GM23338 (cell line): ENCODE results near the gene TMEM135.

Experiments used
- EZH2 ChIP-seq: fragments of 200-600 bp; sonication (generic); IDR thresholded peaks from one replicate; pipeline ENCODE4 v1.8.0; 2017; ENCODE audit warnings: antibody characterized with exemption, mild to moderate bottlenecking, low read depth; ENCODE audit not compliant: unreplicated experiment
- EZH2phosphoT487 ChIP-seq: fragments of 200-600 bp; sonication (generic); IDR thresholded peaks from one replicate; pipeline ENCODE4 v1.8.1; 2018; ENCODE audit warnings: antibody characterized with exemption; ENCODE audit not compliant: unreplicated experiment
- POLR2AphosphoS5 ChIP-seq: IDR thresholded peaks from 2 replicates; pipeline ENCODE4 v1.6.1; 2016; ENCODE audit warnings: antibody characterized with exemption, low read depth
- ZNF331 ChIP-seq: fragments of 250-450 bp; sonication (Bioruptor Pico); IDR thresholded peaks from 2 replicates; pipeline ENCODE4 v1.5.0; 2020; ENCODE audit warnings: low read depth, mild to moderate bottlenecking, moderate library complexity
- TF ChIP-seq, protein P1 (sequence below), 2 experiments: fragments of 200-600 bp in 1 of 2; sonication (generic) in 1 of 2; conservative IDR thresholded peaks; 2 replicates each; pipeline versions ENCODE4 v1.5.1 to v1.6.1; 2016 to 2017; ENCODE audit warnings: antibody characterized with exemption in 2 of 2, low read depth in 2 of 2, mild to moderate bottlenecking in 2 of 2, moderate library complexity in 1 of 2
- TF ChIP-seq, protein P2 (sequence below): IDR thresholded peaks from one replicate; pipeline ENCODE4 v1.6.1; 2018; ENCODE audit warnings: antibody characterized with exemption; ENCODE audit not compliant: unreplicated experiment

DNA sequence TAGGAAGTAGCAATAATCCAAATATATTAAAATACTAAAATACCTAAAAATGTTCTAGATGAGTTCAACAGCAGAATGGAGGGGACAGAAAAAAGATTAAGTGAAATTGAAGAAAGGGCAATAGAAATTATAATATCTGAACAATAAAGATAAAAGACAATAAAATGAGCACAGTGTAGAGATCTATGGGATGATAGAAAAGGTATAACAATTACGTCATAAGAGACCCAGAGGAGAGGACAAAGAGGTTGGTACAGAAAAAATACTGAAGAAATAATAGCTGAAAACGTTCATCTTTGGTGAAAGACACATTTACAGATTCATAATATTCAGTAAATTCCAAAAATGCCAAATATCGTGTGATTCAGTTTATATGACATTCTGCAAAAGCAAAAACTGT is 143.4 kb downstream of the TMEM135 start:
- TF ChIP-seq, protein P1, sequence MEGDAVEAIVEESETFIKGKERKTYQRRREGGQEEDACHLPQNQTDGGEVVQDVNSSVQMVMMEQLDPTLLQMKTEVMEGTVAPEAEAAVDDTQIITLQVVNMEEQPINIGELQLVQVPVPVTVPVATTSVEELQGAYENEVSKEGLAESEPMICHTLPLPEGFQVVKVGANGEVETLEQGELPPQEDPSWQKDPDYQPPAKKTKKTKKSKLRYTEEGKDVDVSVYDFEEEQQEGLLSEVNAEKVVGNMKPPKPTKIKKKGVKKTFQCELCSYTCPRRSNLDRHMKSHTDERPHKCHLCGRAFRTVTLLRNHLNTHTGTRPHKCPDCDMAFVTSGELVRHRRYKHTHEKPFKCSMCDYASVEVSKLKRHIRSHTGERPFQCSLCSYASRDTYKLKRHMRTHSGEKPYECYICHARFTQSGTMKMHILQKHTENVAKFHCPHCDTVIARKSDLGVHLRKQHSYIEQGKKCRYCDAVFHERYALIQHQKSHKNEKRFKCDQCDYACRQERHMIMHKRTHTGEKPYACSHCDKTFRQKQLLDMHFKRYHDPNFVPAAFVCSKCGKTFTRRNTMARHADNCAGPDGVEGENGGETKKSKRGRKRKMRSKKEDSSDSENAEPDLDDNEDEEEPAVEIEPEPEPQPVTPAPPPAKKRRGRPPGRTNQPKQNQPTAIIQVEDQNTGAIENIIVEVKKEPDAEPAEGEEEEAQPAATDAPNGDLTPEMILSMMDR (conservative IDR thresholded peaks at IDR 0.05; ENCODE audit: low read depth in 2 of 2), result no peak
- no peak for TF ChIP-seq POLR2AphosphoS5
- TF ChIP-seq EZH2, result no peak
- TF ChIP-seq, protein P2, sequence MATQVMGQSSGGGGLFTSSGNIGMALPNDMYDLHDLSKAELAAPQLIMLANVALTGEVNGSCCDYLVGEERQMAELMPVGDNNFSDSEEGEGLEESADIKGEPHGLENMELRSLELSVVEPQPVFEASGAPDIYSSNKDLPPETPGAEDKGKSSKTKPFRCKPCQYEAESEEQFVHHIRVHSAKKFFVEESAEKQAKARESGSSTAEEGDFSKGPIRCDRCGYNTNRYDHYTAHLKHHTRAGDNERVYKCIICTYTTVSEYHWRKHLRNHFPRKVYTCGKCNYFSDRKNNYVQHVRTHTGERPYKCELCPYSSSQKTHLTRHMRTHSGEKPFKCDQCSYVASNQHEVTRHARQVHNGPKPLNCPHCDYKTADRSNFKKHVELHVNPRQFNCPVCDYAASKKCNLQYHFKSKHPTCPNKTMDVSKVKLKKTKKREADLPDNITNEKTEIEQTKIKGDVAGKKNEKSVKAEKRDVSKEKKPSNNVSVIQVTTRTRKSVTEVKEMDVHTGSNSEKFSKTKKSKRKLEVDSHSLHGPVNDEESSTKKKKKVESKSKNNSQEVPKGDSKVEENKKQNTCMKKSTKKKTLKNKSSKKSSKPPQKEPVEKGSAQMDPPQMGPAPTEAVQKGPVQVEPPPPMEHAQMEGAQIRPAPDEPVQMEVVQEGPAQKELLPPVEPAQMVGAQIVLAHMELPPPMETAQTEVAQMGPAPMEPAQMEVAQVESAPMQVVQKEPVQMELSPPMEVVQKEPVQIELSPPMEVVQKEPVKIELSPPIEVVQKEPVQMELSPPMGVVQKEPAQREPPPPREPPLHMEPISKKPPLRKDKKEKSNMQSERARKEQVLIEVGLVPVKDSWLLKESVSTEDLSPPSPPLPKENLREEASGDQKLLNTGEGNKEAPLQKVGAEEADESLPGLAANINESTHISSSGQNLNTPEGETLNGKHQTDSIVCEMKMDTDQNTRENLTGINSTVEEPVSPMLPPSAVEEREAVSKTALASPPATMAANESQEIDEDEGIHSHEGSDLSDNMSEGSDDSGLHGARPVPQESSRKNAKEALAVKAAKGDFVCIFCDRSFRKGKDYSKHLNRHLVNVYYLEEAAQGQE, result no peak
- TF ChIP-seq EZH2phosphoT487, result no peak
- TF ChIP-seq ZNF331 (CRISPR knock-in tag), result no peak
